SK-N-SH (cell line): Measurements from ENCODE around the gene DROSHA. TPM values are rescaled to one million over a fixed set of nuclear protein-coding genes. Genes with fewer than 3 reads are reported as not detected.

ENCODE experiments used
- CTCF ChIA-PET: fragments of 300-600, 350-600 bp; formaldehyde crosslinking; extraction: SDS; loops from one replicate; lab custom pipeline; 2021; lab: Yijun Ruan, JAX
- POLR2A ChIA-PET: fragments of 350-600 bp; sonication (Branson Sonifier 250); formaldehyde crosslinking; extraction: SDS; loops from one replicate; lab custom pipeline; 2020; ENCODE audit warnings: antibody characterized with exemption, inconsistent platforms; lab: Yijun Ruan, JAX
- DNase-seq: peaks from one replicate; pipeline ENCODE4 v3.0.0; 2012
- H2AFZ ChIP-seq: fragments of 200-600 bp; sonication (generic); 2 replicates; pipeline ENCODE4 v1.8.1; 2016; ENCODE audit warnings: antibody characterized with exemption, mild to moderate bottlenecking, low read depth
- H3F3A ChIP-seq: fragments of 200-600 bp; sonication (generic); replicated peaks from 2 replicates; pipeline ENCODE3; 2016; ENCODE audit warnings: antibody characterized with exemption, mild to moderate bottlenecking; ENCODE audit not compliant: insufficient read depth
- H3K27ac ChIP-seq, 2 experiments: fragments of 200-500 bp in 1 of 2; fragments of 200-600 bp in 1 of 2; sonication (Bioruptor generic) in 1 of 2; sonication (generic), shearing (Covaris generic) in 1 of 2; 2 replicates each; pipeline versions ENCODE4 v1.5.1 to v1.6.1; 2014 to 2016; ENCODE audit warnings: low read depth in 2 of 2, inconsistent platforms in 1 of 2, low read length in 1 of 2, mild to moderate bottlenecking in 1 of 2, mixed read lengths in 1 of 2
- H3K27me3 ChIP-seq: fragments of 200-600 bp; sonication (generic), shearing (Covaris generic); 2 replicates; pipeline ENCODE4 v1.6.1; 2016; ENCODE audit warnings: mixed run types; ENCODE audit not compliant: insufficient read depth
- H3K36me3 ChIP-seq, 2 experiments: fragments of 200-500 bp in 1 of 2; fragments of 200-600 bp in 1 of 2; sonication (Bioruptor generic) in 1 of 2; sonication (generic) in 1 of 2; replicated peaks in 1 of 2; 2 replicates each; pipeline versions ENCODE3 to v1.5.1; 2014 to 2016; ENCODE audit warnings: low read length in 1 of 2, mild to moderate bottlenecking in 1 of 2; ENCODE audit not compliant: insufficient read depth in 2 of 2, control insufficient read depth in 1 of 2
- H3K4me1 ChIP-seq, 2 experiments: fragments of 200-500 bp in 1 of 2; fragments of 200-600 bp in 1 of 2; sonication (Bioruptor generic) in 1 of 2; sonication (generic), shearing (Covaris generic) in 1 of 2; 2 replicates each; pipeline versions ENCODE4 v1.5.1 to v1.6.1; 2014 to 2016; ENCODE audit warnings: low read depth in 1 of 2, low read length in 1 of 2, mixed run types in 1 of 2; ENCODE audit not compliant: insufficient read depth in 2 of 2, control insufficient read depth in 1 of 2
- H3K4me2 ChIP-seq: fragments of 200-600 bp; sonication (generic), shearing (Covaris generic); 2 replicates; pipeline ENCODE4 v1.6.1; 2017; ENCODE audit warnings: mixed run types
- H3K4me3 ChIP-seq, 2 experiments: fragments of 200-500 bp in 1 of 2; fragments of 200-600 bp in 1 of 2; sonication (Bioruptor generic) in 1 of 2; sonication (generic), shearing (Covaris generic) in 1 of 2; 2 replicates each; pipeline versions ENCODE4 v1.5.1 to v1.8.1; 2014 to 2016; ENCODE audit warnings: low read depth in 2 of 2, inconsistent platforms in 1 of 2, low read length in 1 of 2, mild to moderate bottlenecking in 1 of 2, mixed read lengths in 1 of 2, moderate library complexity in 1 of 2
- H3K79me2 ChIP-seq: fragments of 200-600 bp; sonication (generic); 2 replicates; pipeline ENCODE4 v1.8.1; 2017; ENCODE audit warnings: mild to moderate bottlenecking; ENCODE audit not compliant: insufficient read depth
- H3K9ac ChIP-seq: fragments of 200-600 bp; sonication (generic); 2 replicates; pipeline ENCODE4 v1.6.1; 2017; ENCODE audit warnings: mixed run types
- H3K9me2 ChIP-seq: fragments of 200-600 bp; sonication (generic); 2 replicates; pipeline ENCODE4 v1.6.1; 2017; ENCODE audit warnings: mixed run types
- H3K9me3 ChIP-seq: fragments of 200-600 bp; sonication (generic); 2 replicates; pipeline ENCODE4 v1.6.1; 2017; ENCODE audit warnings: mixed run types, mild to moderate bottlenecking, moderate library complexity
- H4K20me1 ChIP-seq: fragments of 200-600 bp; sonication (generic); 2 replicates; pipeline ENCODE4 v1.6.1; 2017; ENCODE audit warnings: mild to moderate bottlenecking, mixed run types; ENCODE audit not compliant: insufficient read depth
- ELF1 ChIP-seq: IDR thresholded peaks from 2 replicates; pipeline ENCODE4 v1.4.0; 2012
- EP300 ChIP-seq, 2 experiments: IDR thresholded peaks; 2 replicates each; pipeline versions ENCODE4 v1.4.0 to v1.6.1; 2012; ENCODE audit warnings: borderline replicate concordance in 1 of 2, low read depth in 1 of 2, low read length in 1 of 2
- FOXJ3 ChIP-seq: sonication (generic); formaldehyde crosslinking; IDR thresholded peaks from 2 replicates; pipeline ENCODE4 v1.5.1; 2020; ENCODE audit warnings: mild to moderate bottlenecking, missing genetic modification reagents
- JUND ChIP-seq: IDR thresholded peaks from 2 replicates; pipeline ENCODE4 v1.4.0; 2012
- MXI1 ChIP-seq: IDR thresholded peaks from 2 replicates; pipeline ENCODE4 v1.6.1; 2012; ENCODE audit warnings: mild to moderate bottlenecking, low read depth, low read length, improper control_type of control experiment
- NFIC ChIP-seq: IDR thresholded peaks from 2 replicates; pipeline ENCODE4 v1.4.0; 2012; ENCODE audit warnings: borderline replicate concordance
- RCOR1 ChIP-seq: fragments of 150-350 bp; IDR thresholded peaks from 2 replicates; pipeline ENCODE4 v1.6.1; 2017; ENCODE audit warnings: antibody characterized with exemption, low read length
- TCF12 ChIP-seq: IDR thresholded peaks from 2 replicates; pipeline ENCODE4 v1.4.0; 2012
- WGBS: methylation state at CpG from one replicate; pipeline ENCODE4 v1.1.6; 2017; ENCODE audit warnings: low lambda C conversion rate; 5-methylcytosine and 5-hydroxymethylcytosine counted together
- polyA plus RNA-seq, 3 experiments: library from polyadenylated mRNA; depleted of rRNA; stranded (reverse); fragments of >200 nt; gene quantifications; 2 replicates each; pipeline ENCODE4 v1.2.3, GENCODE V29; 2012
- TF ChIP-seq, protein P1 (sequence below): IDR thresholded peaks from 2 replicates; pipeline ENCODE4; 2012
- TF ChIP-seq, protein P2 (sequence below): IDR thresholded peaks from 2 replicates; pipeline ENCODE4 v1.4.0; 2012; ENCODE audit warnings: low read depth
- TF ChIP-seq, protein P3 (sequence below): IDR thresholded peaks from 2 replicates; pipeline ENCODE4 v1.4.0; 2012; ENCODE audit warnings: low read depth, borderline replicate concordance
- TF ChIP-seq, protein P4 (sequence below): fragments of 150-350 bp; IDR thresholded peaks from 2 replicates; pipeline ENCODE4 v1.6.1; 2017; ENCODE audit warnings: antibody characterized with exemption, low read length, low read depth, borderline replicate concordance
- TF ChIP-seq, protein P5 (sequence below): fragments of 150-350 bp; IDR thresholded peaks from 2 replicates; pipeline ENCODE4 v1.6.1; 2016; ENCODE audit warnings: mild to moderate bottlenecking, low read depth, low read length

DROSHA gene
- polyA plus RNA-seq, 1 of the 3 experiments (the other 2 are of a cell fraction): 49.3 TPM

DNA sequence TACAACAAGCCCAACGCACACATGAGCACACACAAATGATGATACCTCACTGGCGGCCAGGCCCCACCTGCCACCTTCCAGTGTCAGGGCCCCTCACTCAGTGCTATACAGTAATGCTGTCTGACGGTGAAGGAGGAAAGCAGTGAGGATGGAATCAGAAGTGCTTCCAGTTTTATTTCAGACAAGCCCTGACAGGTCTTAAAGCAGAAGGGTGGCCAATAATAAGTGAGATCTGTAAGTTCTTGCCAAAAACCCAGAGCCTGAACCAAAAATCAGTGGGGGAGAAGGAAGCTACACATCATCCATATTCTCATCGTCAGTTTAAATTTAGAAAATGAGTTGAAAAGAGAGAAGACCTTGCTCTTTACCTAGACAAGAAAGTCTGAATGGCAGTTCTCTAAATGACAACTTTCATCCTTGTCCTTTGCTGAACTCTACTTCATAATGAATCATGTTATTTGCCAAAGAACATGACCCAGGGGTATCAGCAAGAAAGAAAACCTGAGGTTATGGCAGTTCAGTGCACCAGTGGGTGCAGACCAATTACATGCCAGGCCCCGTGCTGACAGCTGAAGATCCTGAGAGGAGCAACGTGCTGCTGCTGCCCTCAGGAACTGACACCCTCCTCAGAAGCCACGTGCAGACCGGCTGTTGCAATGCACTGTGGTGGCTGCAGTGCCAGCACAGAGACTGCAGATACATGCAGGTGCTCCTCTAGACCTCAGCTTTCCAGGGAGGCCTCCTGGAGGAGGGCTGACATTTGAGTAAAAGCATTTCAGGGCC lies 118.7 kb downstream of the DROSHA start:
- Histone ChIP-seq H3K4me2 (no peak overlapping the region), H3K9me3 (no peaks in the 10 kb centered on the region), H3K9me2 (no peaks in the 10 kb centered on the region), H3K4me1 (peaks cover 11 to 49% of the 10 kb centered on the region in 2 experiments), H2AFZ (no peak overlapping the region), H4K20me1 (no peaks in the 10 kb centered on the region), H3K27me3 (no peaks in the 10 kb centered on the region), H3K4me3 (no peak overlapping the region), H3K79me2 (no peaks in the 10 kb centered on the region), H3K36me3 (peaks cover 24 to 46% of the 10 kb centered on the region in 2 experiments), H3K9ac (no peak overlapping the region), H3K27ac (peak overlapping the region; percentile 53 to 56; a peak in 3 of 4 replicates), H3F3A (peaks cover 13% of the 10 kb centered on the region)
- TF ChIP-seq RCOR1 (no peak), ELF1 (no peak)
- whole genome bisulfite sequencing: 81% methylated on average over 8 of the region's 8 CpGs
- POLR2A ChIA-PET: no interaction called here
- DNase-seq: no peak
- CTCF ChIA-PET: interaction anchor here (1.3 to 1.6 kb wide), 2 partner anchors 143 to 176 kb away, joined by 3 to 4 read pairs; no protein-coding TSS in a partner anchor

DNA sequence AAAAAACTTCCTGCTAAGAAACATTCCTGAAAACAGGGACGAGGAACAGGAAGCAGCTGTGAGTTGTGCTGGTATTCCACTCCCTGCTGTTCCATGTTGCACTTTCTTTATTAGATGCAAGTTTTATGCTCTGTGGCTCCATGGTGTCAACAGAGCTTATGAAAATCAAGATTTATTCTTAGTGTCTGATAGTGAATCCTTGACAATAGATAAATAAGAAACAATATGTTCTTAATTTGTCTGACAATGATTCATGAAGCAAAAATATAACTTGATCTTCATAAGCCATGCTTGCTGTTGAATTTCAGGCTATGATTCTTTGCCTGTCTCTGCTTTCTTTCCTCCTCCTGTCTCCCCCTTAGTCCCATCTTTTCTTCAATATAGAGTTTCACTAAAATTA lies 119.6 kb downstream of the DROSHA start:
- peak overlapping the region; percentile 53 to 56; a peak in 3 of 4 replicates for H3K27ac ChIP-seq
- no peak overlapping the region for H3K4me3 ChIP-seq
- no peaks in the 10 kb centered on the region for H4K20me1 ChIP-seq
- TF ChIP-seq, protein P1, sequence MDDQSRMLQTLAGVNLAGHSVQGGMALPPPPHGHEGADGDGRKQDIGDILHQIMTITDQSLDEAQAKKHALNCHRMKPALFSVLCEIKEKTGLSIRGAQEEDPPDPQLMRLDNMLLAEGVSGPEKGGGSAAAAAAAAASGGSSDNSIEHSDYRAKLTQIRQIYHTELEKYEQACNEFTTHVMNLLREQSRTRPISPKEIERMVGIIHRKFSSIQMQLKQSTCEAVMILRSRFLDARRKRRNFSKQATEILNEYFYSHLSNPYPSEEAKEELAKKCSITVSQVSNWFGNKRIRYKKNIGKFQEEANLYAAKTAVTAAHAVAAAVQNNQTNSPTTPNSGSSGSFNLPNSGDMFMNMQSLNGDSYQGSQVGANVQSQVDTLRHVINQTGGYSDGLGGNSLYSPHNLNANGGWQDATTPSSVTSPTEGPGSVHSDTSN: peak; percentile 73
- TF ChIP-seq NFIC: peak; percentile 14; the same call in 1 of the 2 replicates
- peak in 1 of 2 experiments; percentile 78; a peak in 3 of 4 replicates for TF ChIP-seq EP300 (IDR thresholded peaks at IDR 0.05; ENCODE audit: borderline replicate concordance in 1 of 2, low read depth in 1 of 2, low read length in 1 of 2)
- TF ChIP-seq TCF12: peak; percentile 86
- no peak for TF ChIP-seq FOXJ3
- TF ChIP-seq, protein P2, sequence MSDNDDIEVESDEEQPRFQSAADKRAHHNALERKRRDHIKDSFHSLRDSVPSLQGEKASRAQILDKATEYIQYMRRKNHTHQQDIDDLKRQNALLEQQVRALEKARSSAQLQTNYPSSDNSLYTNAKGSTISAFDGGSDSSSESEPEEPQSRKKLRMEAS: no peak
- TF ChIP-seq JUND: peak; percentile 39; the same call in 1 of the 2 replicates
- no peaks in the 10 kb centered on the region for H3K9me3 ChIP-seq
- H3K27me3 ChIP-seq: no peaks in the 10 kb centered on the region
- no peaks in the 10 kb centered on the region for H3K9me2 ChIP-seq
- no peak overlapping the region for H3K9ac ChIP-seq
- ChIA-PET POLR2A (no interaction called here), CTCF (interaction anchor here (1.6 kb wide), 1 partner anchor 175 kb away, joined by 3 read pairs; no protein-coding TSS in a partner anchor)
- H3F3A ChIP-seq: peaks cover 14% of the 10 kb centered on the region
- H3K79me2 ChIP-seq: no peaks in the 10 kb centered on the region
- peaks cover 11 to 55% of the 10 kb centered on the region in 2 experiments for H3K4me1 ChIP-seq
- no peak for DNase-seq
- WGBS: 16% methylated on average over 1 of the region's 1 CpG
- H2AFZ ChIP-seq: no peak overlapping the region
- H3K4me2 ChIP-seq: peak overlapping the region; percentile 13; the same call in 1 of the 2 replicates
- peaks cover 30 to 48% of the 10 kb centered on the region in 2 experiments for H3K36me3 ChIP-seq

DNA sequence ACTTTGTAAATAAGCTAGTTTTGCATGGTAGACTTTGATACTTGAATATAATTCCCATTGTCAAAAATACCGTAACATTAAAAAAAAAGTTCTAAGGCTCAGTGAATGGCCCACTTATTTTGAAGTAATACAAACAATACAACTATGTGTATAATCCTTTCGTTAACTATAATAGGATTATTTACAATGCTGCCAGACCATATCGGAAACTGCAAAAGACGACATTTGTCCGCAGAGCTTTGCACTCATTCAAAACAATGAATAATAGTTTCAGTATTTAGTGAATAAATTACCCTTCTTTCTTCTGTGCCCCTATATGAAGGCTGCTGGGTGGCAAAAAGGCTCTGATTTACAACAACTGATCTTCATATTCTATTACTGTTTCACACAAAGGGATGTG lies 121.8 kb downstream of the DROSHA start:
- no peaks in the 10 kb centered on the region for H3K9me3 ChIP-seq
- no peaks in the 10 kb centered on the region for H3K27me3 ChIP-seq
- peaks cover 6 to 49% of the 10 kb centered on the region in 2 experiments for H3K4me1 ChIP-seq
- 97% methylated on average over 5 of the region's 5 CpGs for WGBS
- H3K36me3 ChIP-seq: peaks cover 45 to 62% of the 10 kb centered on the region in 2 experiments
- no peaks in the 10 kb centered on the region for H3K9me2 ChIP-seq
- H4K20me1 ChIP-seq: no peaks in the 10 kb centered on the region
- no peaks in the 10 kb centered on the region for H3K79me2 ChIP-seq
- ChIA-PET CTCF (interaction anchor here (0.8 to 2.1 kb wide), 2 partner anchors 14 to 173 kb away, joined by 3 to 5 read pairs; no protein-coding TSS in a partner anchor), POLR2A (no interaction called here)
- no peak overlapping the region for H3K4me3 ChIP-seq
- no peak overlapping the region for H3K9ac ChIP-seq
- no peak overlapping the region for H3K27ac ChIP-seq
- H2AFZ ChIP-seq: no peak overlapping the region
- H3F3A ChIP-seq: peaks cover 14% of the 10 kb centered on the region
- no peak overlapping the region for H3K4me2 ChIP-seq
- DNase-seq: no peak
- TF ChIP-seq, protein P3, sequence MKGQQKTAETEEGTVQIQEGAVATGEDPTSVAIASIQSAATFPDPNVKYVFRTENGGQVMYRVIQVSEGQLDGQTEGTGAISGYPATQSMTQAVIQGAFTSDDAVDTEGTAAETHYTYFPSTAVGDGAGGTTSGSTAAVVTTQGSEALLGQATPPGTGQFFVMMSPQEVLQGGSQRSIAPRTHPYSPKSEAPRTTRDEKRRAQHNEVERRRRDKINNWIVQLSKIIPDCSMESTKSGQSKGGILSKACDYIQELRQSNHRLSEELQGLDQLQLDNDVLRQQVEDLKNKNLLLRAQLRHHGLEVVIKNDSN: no peak
- TF ChIP-seq, protein P4, sequence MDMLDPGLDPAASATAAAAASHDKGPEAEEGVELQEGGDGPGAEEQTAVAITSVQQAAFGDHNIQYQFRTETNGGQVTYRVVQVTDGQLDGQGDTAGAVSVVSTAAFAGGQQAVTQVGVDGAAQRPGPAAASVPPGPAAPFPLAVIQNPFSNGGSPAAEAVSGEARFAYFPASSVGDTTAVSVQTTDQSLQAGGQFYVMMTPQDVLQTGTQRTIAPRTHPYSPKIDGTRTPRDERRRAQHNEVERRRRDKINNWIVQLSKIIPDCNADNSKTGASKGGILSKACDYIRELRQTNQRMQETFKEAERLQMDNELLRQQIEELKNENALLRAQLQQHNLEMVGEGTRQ: no peak
- no peak for TF ChIP-seq MXI1
- TF ChIP-seq, protein P5, sequence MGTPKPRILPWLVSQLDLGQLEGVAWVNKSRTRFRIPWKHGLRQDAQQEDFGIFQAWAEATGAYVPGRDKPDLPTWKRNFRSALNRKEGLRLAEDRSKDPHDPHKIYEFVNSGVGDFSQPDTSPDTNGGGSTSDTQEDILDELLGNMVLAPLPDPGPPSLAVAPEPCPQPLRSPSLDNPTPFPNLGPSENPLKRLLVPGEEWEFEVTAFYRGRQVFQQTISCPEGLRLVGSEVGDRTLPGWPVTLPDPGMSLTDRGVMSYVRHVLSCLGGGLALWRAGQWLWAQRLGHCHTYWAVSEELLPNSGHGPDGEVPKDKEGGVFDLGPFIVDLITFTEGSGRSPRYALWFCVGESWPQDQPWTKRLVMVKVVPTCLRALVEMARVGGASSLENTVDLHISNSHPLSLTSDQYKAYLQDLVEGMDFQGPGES: no peak
